Stomach (tissue), 9 donors: ENCODE measurements around the gene TOM1. TPM values are rescaled to one million over a fixed set of nuclear protein-coding genes. Genes with fewer than 3 reads are reported as not detected.

Experiments used
- DNase-seq, 2 donors: peaks; one replicate each; pipeline versions ENCODE4 v3.0.0 to v3.0.0-alpha.2; 2013 to 2019
- H3K27ac ChIP-seq, 5 donors: fragments of 200-600 bp in 4 of 5; sonication (generic) in 4 of 5; one replicate each; pipeline ENCODE4 v1.5.1; 2013 to 2019; ENCODE audit warnings: mild to moderate bottlenecking in 1 of 5, moderate library complexity in 1 of 5
- H3K27me3 ChIP-seq, 3 donors: fragments of 200-600 bp; sonication (generic); one replicate each; pipeline ENCODE4 v1.5.1; 2017 to 2019; ENCODE audit warnings: mixed run types in 1 of 3
- H3K36me3 ChIP-seq, 4 donors: fragments of 200-600 bp; sonication (generic); 1 replicate in 3 of 4; 2 replicates in 1 of 4; pipeline ENCODE4 v1.5.1; 2016 to 2019
- H3K4me1 ChIP-seq, 4 donors: fragments of 200-600 bp; sonication (generic); one replicate each; pipeline ENCODE4 v1.5.1; 2016 to 2019
- H3K4me3 ChIP-seq, 4 donors: fragments of 200-600 bp; sonication (generic) in 3 of 4; one replicate each; pipeline ENCODE4 v1.5.1; 2016 to 2019; ENCODE audit warnings: mild to moderate bottlenecking in 1 of 4
- H3K9me3 ChIP-seq, 4 donors: fragments of 200-600 bp; sonication (generic); one replicate each; pipeline ENCODE4 v1.5.1; 2016 to 2019
- CTCF ChIP-seq, 7 experiments: fragments of 450-650 bp in 4 of 7; fragments of 200-600 bp in 3 of 7; sonication (generic) in 3 of 7; IDR thresholded peaks; one replicate each; pipeline ENCODE4 v1.5.1; 2016 to 2019; ENCODE audit warnings: antibody characterized with exemption in 7 of 7, control low read depth in 2 of 7, mild to moderate bottlenecking in 1 of 7
- EP300 ChIP-seq: sonication (generic); formaldehyde crosslinking; IDR thresholded peaks from one replicate; pipeline ENCODE4 v1.6.1; 2017; ENCODE audit warnings: antibody characterized with exemption
- POLR2A ChIP-seq, 4 donors: fragments of 450-650 bp; IDR thresholded peaks; one replicate each; pipeline ENCODE4 v1.6.1; 2016; ENCODE audit warnings: antibody characterized with exemption in 4 of 4, control low read depth in 2 of 4, mild to moderate bottlenecking in 1 of 4, moderate library complexity in 1 of 4
- POLR2AphosphoS5 ChIP-seq, 3 donors: sonication (generic); formaldehyde crosslinking; IDR thresholded peaks; one replicate each; pipeline ENCODE4 v1.6.1; 2016; ENCODE audit warnings: antibody characterized with exemption in 3 of 3
- WGBS, 5 donors: extraction: QIAGEN DNeasy Blood & Tissue Kit in 3 of 5; methylation state at CpG; one replicate each; pipeline versions ENCODE4 v1.1.5 to v1.1.7; 2013 to 2018; 5-methylcytosine and 5-hydroxymethylcytosine counted together
- intact Hi-C: fragments of 100-400 bp; cut with DNase I; formaldehyde crosslinking; loops from one replicate; pipeline ENCODE4 v1.15.1; 2023; ENCODE audit warnings: low total_unique reads
- polyA plus RNA-seq, 3 donors: library from polyadenylated mRNA; stranded (reverse); fragments of 200-250 nt; gene quantifications; one replicate each; pipeline ENCODE4 v1.2.3, GENCODE V29; 2013
- total RNA-seq, 5 donors: library from RNA; depleted of rRNA; stranded (reverse); fragments of >200 nt; gene quantifications; one replicate each; pipeline versions ENCODE4 v1.1.0 to v1.2.3, GENCODE V29; 2014 to 2016
- donor health status: healthy with polysubstance abuse.
- donor health status: Bipolar disorder and iron deficiency.
- donor health status: healthy.

TOM1 gene
- total and polyA plus RNA-seq, 8 donors = 17.3 to 150 (median 40.5) TPM

DNA sequence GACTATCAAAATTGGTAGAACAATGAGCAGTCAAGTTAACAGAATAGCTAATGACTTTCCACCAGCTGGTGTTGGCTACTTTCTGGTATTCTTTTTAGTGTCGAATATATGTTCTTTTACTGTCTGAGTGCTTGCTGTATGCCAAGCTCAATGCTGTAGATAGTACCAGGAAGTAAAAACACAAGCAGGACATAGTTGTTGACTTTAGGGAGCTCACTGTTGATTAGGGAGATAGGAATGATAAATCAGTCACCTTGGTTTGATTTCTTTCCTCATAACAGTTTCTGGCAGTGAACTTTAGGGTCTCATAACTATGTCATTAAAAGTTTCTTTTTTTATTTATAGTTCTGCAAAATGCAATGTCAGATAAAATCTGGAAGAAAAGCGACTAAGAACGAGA, 33.4 kb upstream of the TOM1 start:
- Histone ChIP-seq H3K4me3 (no peak overlapping the region), H3K27me3 (no peaks in the 10 kb centered on the region), H3K27ac (peak overlapping the region in 1 of 5 donors; percentile 24), H3K4me1 (peaks cover 4 to 21% (median 14%) of the 10 kb centered on the region in 4 donors), H3K36me3 (peaks cover 49 to 92% (median 90%) of the 10 kb centered on the region in 4 donors), H3K9me3 (no peaks in the 10 kb centered on the region)
- DNase-seq = no peak
- intact Hi-C loops = no loop called here
- 48 to 65% (median 55%) methylated on average over 3 of the region's 3 CpGs for WGBS, 5 donors
- no peak for TF ChIP-seq POLR2A (IDR thresholded peaks at IDR 0.05)
- peak in 2 of 3 donors; percentile 41 to 50 for TF ChIP-seq POLR2AphosphoS5 (IDR thresholded peaks at IDR 0.05)

GRCh38 chr22:35269630-35270029, 30.1 kb upstream of the TOM1 start:
- H3K27ac ChIP-seq = no peak overlapping the region
- peaks cover 32 to 97% (median 93%) of the 10 kb centered on the region in 4 donors for H3K36me3 ChIP-seq
- DNase-seq = no peak
- TF ChIP-seq POLR2AphosphoS5 (IDR thresholded peaks at IDR 0.05) (no peak), POLR2A (IDR thresholded peaks at IDR 0.05) (no peak), CTCF (IDR thresholded peaks at IDR 0.05) (no peak)
- no peaks in the 10 kb centered on the region for H3K9me3 ChIP-seq
- H3K4me1 ChIP-seq = peaks cover 4 to 21% (median 14%) of the 10 kb centered on the region in 4 donors
- intact Hi-C loops = no loop called here
- H3K4me3 ChIP-seq = no peak overlapping the region
- no peaks in the 10 kb centered on the region for H3K27me3 ChIP-seq
- 73 to 88% (median 79%) methylated on average over 3 of the region's 3 CpGs for WGBS, 5 donors

DNA sequence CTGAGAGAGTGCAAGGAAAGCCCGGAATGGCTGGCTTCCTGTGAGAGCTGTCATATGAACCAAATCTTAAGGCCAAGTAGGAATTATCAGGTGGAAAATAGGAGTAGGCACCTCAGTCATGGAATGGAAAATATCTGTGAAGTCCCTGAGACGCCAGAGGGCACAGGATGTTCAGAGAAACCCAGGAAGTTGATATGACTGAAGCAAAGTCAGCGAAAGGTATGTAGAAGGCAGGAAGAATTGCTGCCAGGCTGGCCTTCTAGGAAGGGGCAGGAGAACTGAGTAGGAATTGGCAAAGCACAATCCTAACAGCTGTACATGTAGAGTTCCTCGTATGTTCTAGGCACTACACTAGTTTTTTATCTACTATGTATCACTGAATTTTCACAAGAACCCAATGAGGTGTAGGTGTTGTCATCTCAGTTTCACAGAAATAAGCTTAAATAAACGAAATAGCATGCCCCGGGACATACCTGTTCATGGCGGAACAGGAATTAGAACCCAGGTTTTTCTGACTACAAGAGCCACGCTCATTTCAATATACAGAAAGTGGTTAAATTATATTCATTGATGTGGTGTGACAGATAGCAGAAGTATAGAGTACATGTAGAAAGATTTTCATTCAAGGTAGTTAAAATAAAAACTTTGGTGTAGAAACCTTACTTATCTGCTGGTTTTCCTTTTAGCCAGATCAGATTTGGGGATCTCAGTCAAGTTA, 25.4 kb upstream of the TOM1 start:
- no peak for DNase-seq
- H3K4me3 ChIP-seq = no peak overlapping the region
- WGBS, 5 donors = 88 to 94% (median 90%) methylated on average over 8 of the region's 8 CpGs
- peaks cover 15 to 79% (median 69%) of the 10 kb centered on the region in 4 donors for H3K36me3 ChIP-seq
- peaks cover 0 to 4% (median 0%) of the 10 kb centered on the region in 4 donors for H3K4me1 ChIP-seq
- no peaks in the 10 kb centered on the region for H3K9me3 ChIP-seq
- TF ChIP-seq EP300 = no peak
- no peak for TF ChIP-seq POLR2A (IDR thresholded peaks at IDR 0.05)
- TF ChIP-seq CTCF (IDR thresholded peaks at IDR 0.05) = no peak
- TF ChIP-seq POLR2AphosphoS5 (IDR thresholded peaks at IDR 0.05) = no peak
- no peak overlapping the region for H3K27ac ChIP-seq
- H3K27me3 ChIP-seq = no peaks in the 10 kb centered on the region
- intact Hi-C loops = no loop called here

- peaks cover 5 to 72% (median 61%) of the 10 kb centered on the region in 4 donors for H3K36me3 ChIP-seq
- 97 to 100% (median 100%) methylated on average over 1 of the region's 1 CpG for WGBS, 5 donors
- intact Hi-C loops = no loop called here
- no peak overlapping the region for H3K27ac ChIP-seq
- H3K27me3 ChIP-seq = no peaks in the 10 kb centered on the region
- H3K9me3 ChIP-seq = no peaks in the 10 kb centered on the region
- H3K4me1 ChIP-seq = no peaks in the 10 kb centered on the region
- no peak overlapping the region for H3K4me3 ChIP-seq
- no peak for DNase-seq
- no peak for TF ChIP-seq POLR2A (IDR thresholded peaks at IDR 0.05)
- TF ChIP-seq POLR2AphosphoS5 (IDR thresholded peaks at IDR 0.05) = no peak
- TF ChIP-seq CTCF (IDR thresholded peaks at IDR 0.05) = no peak
- no peak for TF ChIP-seq EP300
Observed at GRCh38 chr22:35275580-35275979, 24.1 kb upstream of the TOM1 start.

GRCh38 chr22:35276019-35276418, 23.7 kb upstream of the TOM1 start:
- H3K27ac ChIP-seq = no peak overlapping the region
- H3K9me3 ChIP-seq = no peaks in the 10 kb centered on the region
- H3K36me3 ChIP-seq = peaks cover 5 to 70% (median 59%) of the 10 kb centered on the region in 4 donors
- no peak for DNase-seq
- WGBS, 5 donors = 75 to 86% (median 85%) methylated on average over 4 of the region's 4 CpGs
- H3K4me1 ChIP-seq = no peaks in the 10 kb centered on the region
- no peak overlapping the region for H3K4me3 ChIP-seq
- TF ChIP-seq POLR2AphosphoS5 (IDR thresholded peaks at IDR 0.05) (no peak), POLR2A (IDR thresholded peaks at IDR 0.05) (no peak), CTCF (IDR thresholded peaks at IDR 0.05) (no peak), EP300 (no peak)
- intact Hi-C loops = no loop called here
- H3K27me3 ChIP-seq = no peaks in the 10 kb centered on the region
